ENCODE results near the gene NAB1. TPM values are rescaled to one million over a fixed set of nuclear protein-coding genes. Genes with fewer than 3 reads are reported as not detected.

The NAB1 gene
- total RNA-seq, 1 donor from 2014 or later = 71.6 TPM

DNA sequence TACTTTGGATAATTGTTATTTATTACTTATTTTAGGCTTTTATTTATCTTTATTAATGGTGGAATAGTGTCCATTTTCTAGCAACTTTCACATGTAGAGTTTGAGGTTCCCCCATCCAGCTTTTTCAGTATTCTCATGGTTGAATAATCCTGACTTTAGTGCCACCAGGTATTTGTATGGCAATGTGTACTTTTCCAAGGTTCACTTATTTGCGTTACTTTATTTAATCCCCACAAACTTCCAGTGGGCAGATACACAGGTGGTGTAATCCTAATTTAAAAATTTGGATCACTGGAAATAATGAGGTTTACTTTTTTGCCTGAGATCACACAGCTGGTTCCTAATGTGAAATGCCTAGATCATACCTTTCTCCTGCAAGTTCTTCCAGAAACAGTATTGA, 30.5 kb downstream of the NAB1 start:
- peaks cover 67% of the 10 kb centered on the region for H3K4me1 Mint-ChIP-seq
- no peaks in the 10 kb centered on the region for H3K9me3 Mint-ChIP-seq
- H3K27ac Mint-ChIP-seq = peak overlapping the region; percentile 91

DNA sequence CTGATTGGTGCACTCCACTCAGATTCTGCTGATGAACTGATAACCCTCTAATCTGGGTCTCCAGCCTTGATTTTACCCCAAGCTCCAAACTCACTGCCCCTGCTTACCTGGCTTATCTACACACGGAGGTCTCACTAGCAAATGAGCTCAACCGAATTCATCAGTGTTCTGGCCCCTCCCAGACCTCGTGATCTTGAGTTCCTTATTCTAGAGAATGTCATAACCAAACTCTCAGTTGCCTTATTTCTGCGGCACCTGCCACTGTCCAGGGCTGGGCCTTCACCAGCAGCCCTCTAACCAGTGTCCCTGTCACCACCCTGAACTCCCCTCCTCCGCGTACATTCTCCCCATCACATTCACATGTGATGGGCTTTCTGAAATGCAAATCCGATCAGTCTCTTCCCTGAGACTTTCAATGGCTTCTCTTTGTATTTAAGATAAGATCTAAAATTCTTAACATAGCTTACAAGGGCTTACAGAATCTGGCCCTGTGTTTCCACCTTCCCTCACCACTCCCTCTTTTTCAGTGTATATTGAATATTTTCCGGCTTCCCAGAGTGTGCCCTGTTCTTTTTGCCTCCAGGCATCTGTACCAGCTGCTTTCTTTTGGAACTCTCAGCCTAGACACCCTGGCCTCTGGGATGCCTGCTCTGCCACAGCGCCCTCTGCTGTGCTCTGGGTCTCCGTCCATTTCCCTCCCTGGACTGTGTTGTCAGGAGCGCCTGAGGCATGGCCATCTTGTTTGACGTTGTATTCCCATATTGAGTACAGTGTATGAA, 31.1 kb downstream of the NAB1 start:
- DNase-seq (ENCODE audit: low spot score in 2 of 2, unreplicated experiment in 2 of 2) = peak; percentile 36 to 69
- Mint-ChIP-seq H3K36me3 (no peaks in the 10 kb centered on the region), H3K4me3 (no peak overlapping the region), H3K9me3 (no peaks in the 10 kb centered on the region), H3K4me1 (peaks cover 62% of the 10 kb centered on the region), H3K27me3 (ENCODE audit: low read depth) (no peaks in the 10 kb centered on the region), H3K27ac (peak overlapping the region; percentile 91)
- TF ChIP-seq, protein P1, sequence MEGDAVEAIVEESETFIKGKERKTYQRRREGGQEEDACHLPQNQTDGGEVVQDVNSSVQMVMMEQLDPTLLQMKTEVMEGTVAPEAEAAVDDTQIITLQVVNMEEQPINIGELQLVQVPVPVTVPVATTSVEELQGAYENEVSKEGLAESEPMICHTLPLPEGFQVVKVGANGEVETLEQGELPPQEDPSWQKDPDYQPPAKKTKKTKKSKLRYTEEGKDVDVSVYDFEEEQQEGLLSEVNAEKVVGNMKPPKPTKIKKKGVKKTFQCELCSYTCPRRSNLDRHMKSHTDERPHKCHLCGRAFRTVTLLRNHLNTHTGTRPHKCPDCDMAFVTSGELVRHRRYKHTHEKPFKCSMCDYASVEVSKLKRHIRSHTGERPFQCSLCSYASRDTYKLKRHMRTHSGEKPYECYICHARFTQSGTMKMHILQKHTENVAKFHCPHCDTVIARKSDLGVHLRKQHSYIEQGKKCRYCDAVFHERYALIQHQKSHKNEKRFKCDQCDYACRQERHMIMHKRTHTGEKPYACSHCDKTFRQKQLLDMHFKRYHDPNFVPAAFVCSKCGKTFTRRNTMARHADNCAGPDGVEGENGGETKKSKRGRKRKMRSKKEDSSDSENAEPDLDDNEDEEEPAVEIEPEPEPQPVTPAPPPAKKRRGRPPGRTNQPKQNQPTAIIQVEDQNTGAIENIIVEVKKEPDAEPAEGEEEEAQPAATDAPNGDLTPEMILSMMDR (IDR thresholded peaks at IDR 0.05; ENCODE audit: unreplicated experiment) = peak; percentile 26

More for the DNA sequence above, 30.5 kb downstream of the NAB1 start:
- Mint-ChIP-seq H3K27me3 (ENCODE audit: low read depth) (no peaks in the 10 kb centered on the region), H3K36me3 (peaks cover 1% of the 10 kb centered on the region), H3K4me3 (no peak overlapping the region)
- no peak for DNase-seq (ENCODE audit: low spot score in 2 of 2, unreplicated experiment in 2 of 2)
- TF ChIP-seq, protein P1 (IDR thresholded peaks at IDR 0.05; ENCODE audit: unreplicated experiment) = no peak

DNA sequence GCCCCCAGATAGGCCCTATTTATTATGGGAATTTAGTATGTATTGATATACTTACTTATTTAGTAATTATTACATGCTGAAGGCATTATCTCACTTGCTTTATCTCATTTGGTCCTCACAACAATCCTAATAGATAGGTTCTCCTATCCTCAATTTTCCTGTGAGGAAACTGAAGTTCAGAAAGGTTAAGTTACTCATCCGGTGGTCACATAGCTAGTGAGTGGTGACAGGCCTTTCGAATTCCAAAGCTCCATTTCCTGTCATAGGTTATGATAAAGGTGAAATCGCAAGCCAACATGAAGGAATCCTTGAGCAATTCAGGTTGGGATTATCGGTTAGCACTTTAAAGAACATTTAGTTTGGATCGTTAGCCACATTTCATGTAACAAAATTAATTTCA, 33.3 kb downstream of the NAB1 start:
- Mint-ChIP-seq H3K4me3 (no peak overlapping the region), H3K27me3 (ENCODE audit: low read depth) (no peaks in the 10 kb centered on the region), H3K27ac (peak overlapping the region; percentile 44), H3K4me1 (peaks cover 50% of the 10 kb centered on the region), H3K9me3 (no peaks in the 10 kb centered on the region), H3K36me3 (no peaks in the 10 kb centered on the region)
- no peak for DNase-seq (ENCODE audit: low spot score in 2 of 2, unreplicated experiment in 2 of 2)
- TF ChIP-seq, protein P1 (IDR thresholded peaks at IDR 0.05; ENCODE audit: unreplicated experiment) = no peak

DNA sequence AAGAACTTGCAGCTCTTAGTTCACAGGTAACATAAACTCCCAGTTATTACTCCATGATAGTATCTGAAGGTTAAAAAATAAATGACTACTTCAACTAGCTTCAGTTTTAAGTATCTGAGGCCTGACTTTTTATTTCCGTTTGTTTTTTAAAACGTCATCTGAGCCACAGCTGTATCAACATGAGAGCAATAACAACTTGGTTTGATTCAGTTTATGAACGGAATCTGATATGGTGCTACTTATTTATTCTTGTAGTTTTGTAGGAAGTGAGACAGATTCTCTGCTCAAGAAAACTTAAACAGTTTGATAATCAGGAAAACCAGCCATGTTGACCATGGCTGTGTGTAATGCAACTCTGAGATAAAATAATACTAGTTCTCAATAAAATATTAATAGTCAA, 34.9 kb downstream of the NAB1 start:
- H3K36me3 Mint-ChIP-seq = peaks cover 7% of the 10 kb centered on the region
- no peaks in the 10 kb centered on the region for H3K27me3 Mint-ChIP-seq (ENCODE audit: low read depth)
- no peak for DNase-seq (ENCODE audit: low spot score in 2 of 2, unreplicated experiment in 2 of 2)
- H3K27ac Mint-ChIP-seq = peak overlapping the region; percentile 82
- H3K4me1 Mint-ChIP-seq = peaks cover 35% of the 10 kb centered on the region
- TF ChIP-seq, protein P1 (IDR thresholded peaks at IDR 0.05; ENCODE audit: unreplicated experiment) = no peak
- H3K9me3 Mint-ChIP-seq = no peaks in the 10 kb centered on the region
- H3K4me3 Mint-ChIP-seq = no peak overlapping the region

DNA sequence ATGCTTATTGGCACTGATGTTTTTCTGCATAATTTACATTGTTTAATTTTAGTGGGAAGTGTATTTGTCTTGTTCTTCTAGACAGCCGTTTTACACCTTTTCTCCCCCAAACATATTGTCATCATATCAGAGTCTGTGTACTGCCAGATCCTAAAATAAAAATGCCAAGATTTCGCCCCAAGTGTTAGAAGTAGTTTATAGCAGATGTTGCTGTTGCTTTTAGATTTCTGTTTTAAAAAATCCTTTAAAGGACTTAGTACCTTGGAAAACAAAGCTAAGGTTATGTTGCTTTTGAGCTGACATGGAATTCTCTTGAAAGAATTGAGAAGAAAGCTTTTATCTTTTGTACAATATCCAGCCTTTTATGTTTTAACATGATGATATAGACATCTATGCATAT, 36.0 kb downstream of the NAB1 start:
- Mint-ChIP-seq H3K27me3 (ENCODE audit: low read depth) (no peaks in the 10 kb centered on the region), H3K36me3 (peaks cover 11% of the 10 kb centered on the region), H3K9me3 (no peaks in the 10 kb centered on the region), H3K4me3 (no peak overlapping the region), H3K27ac (no peak overlapping the region), H3K4me1 (peaks cover 25% of the 10 kb centered on the region)
- TF ChIP-seq, protein P1 (IDR thresholded peaks at IDR 0.05; ENCODE audit: unreplicated experiment) = no peak
- no peak for DNase-seq (ENCODE audit: low spot score in 2 of 2, unreplicated experiment in 2 of 2)
